ENCODE results near the gene PCSK6.

- no peak for TF ChIP-seq NFRKB (IDR thresholded peaks at IDR 0.05)
- TF ChIP-seq BHLHE40 (IDR thresholded peaks at IDR 0.05; ENCODE audit: borderline replicate concordance): no peak
- TF ChIP-seq FOXM1 (IDR thresholded peaks at IDR 0.05; ENCODE audit: borderline replicate concordance): no peak
- TF ChIP-seq ELF4 (IDR thresholded peaks at IDR 0.05): no peak
- no peak for TF ChIP-seq FOXK2 (IDR thresholded peaks at IDR 0.05)
- no peak for TF ChIP-seq SP1 (IDR thresholded peaks at IDR 0.05)
- no peak for TF ChIP-seq TARDBP (IDR thresholded peaks at IDR 0.05)
- TF ChIP-seq ZNF384 (IDR thresholded peaks at IDR 0.05): no peak
- TF ChIP-seq, protein P1, sequence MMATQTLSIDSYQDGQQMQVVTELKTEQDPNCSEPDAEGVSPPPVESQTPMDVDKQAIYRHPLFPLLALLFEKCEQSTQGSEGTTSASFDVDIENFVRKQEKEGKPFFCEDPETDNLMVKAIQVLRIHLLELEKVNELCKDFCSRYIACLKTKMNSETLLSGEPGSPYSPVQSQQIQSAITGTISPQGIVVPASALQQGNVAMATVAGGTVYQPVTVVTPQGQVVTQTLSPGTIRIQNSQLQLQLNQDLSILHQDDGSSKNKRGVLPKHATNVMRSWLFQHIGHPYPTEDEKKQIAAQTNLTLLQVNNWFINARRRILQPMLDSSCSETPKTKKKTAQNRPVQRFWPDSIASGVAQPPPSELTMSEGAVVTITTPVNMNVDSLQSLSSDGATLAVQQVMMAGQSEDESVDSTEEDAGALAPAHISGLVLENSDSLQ (IDR thresholded peaks at IDR 0.05): no peak
- TF ChIP-seq HDGF (IDR thresholded peaks at IDR 0.05; ENCODE audit: borderline replicate concordance): no peak
- no peak for TF ChIP-seq SUZ12 (IDR thresholded peaks at IDR 0.05)
- no peak for TF ChIP-seq FOXA1 (IDR thresholded peaks at IDR 0.05)
Observed at GRCh38 chr15:101435761-101436160, 53.7 kb downstream of the PCSK6 start.
